ENCODE measurements around the gene TMEM214.

- TF ChIP-seq TAF1 (IDR thresholded peaks at IDR 0.05; ENCODE audit: borderline replicate concordance, insufficient read depth, low read length) (no peak), POLR2AphosphoS5 (IDR thresholded peaks at IDR 0.05; ENCODE audit: low read depth, low read length) (peak; percentile 86), REST (IDR thresholded peaks at IDR 0.05; ENCODE audit: insufficient read depth in 1 of 2, low read depth in 2 of 2, low read length in 2 of 2) (peak in 1 of 2 experiments; percentile 12; a peak in 1 of 4 replicates), FOXP2 (optimal IDR thresholded peaks at IDR 0.05; ENCODE audit: borderline replicate concordance, extremely low read depth, extremely low read length, insufficient read depth) (no peak)
These were observed 18.5 kb downstream of the TMEM214 start, which contains the start of gene AGBL5 for GRCh38 chr2:27050996-27051901.

Measured in PFSK-1 (cell line).